Mucosa of gallbladder (tissue), 1 donor: ENCODE measurements around the gene DPEP2. TPM values are rescaled to one million over a fixed set of nuclear protein-coding genes. Genes with fewer than 3 reads are reported as not detected.
"Not testable (repeated sequence)": the region's sequence is repeated elsewhere in the genome, so short reads cannot be mapped to it uniquely, and the experiment has no call there.

ENCODE experiments used
- DNase-seq: peaks from one replicate; pipeline ENCODE4 v3.0.0-alpha.2; 2020; ENCODE audit warnings: low spot score
- total RNA-seq: library from RNA; stranded (reverse); gene quantifications from one replicate; pipeline ENCODE4 v1.2.1, GENCODE V29; 2021
- donor health status: DM: no; HTN: no; CAD: no.

DPEP2 gene
- total RNA-seq, 1 donor from 2014 or later = 3.4 TPM

DNA sequence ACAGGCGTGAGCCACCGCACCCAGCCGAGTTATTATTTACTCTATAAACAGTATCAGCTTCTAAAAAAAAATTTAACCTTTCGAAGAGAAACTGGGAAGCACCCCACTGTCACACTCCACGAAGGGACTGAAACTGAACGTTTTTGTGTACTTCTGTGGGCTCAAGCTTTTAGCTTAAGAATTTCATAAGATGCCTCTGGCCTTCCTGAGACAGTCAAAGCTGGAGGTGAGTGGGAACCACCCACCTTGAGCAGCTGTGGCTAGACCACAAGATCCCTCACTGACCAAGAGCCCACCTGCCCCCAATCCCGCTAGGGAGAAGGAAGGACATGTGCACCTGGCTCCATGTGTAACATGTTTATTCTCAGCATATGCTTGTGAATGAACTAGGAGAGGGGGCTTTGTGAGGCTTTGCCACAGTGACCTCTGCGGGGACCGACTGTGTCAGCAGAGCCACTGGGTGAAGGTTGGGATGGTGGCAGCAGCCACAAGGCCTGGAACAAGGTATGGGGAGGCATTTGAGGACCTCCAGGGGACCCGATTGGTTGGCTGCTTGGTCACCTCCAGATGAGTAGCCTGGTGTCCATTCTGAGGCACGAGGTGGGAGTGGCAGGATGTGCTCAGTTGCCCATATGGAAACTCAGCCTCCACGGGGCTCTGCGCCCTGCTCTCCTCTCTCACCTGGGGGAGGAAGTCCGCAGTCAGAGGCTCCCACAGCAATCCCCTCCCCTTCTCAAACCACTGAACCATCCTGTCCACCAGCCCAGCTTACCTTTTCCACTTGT, 23.8 kb downstream of the DPEP2 start:
- DNase-seq = no peak

DNA sequence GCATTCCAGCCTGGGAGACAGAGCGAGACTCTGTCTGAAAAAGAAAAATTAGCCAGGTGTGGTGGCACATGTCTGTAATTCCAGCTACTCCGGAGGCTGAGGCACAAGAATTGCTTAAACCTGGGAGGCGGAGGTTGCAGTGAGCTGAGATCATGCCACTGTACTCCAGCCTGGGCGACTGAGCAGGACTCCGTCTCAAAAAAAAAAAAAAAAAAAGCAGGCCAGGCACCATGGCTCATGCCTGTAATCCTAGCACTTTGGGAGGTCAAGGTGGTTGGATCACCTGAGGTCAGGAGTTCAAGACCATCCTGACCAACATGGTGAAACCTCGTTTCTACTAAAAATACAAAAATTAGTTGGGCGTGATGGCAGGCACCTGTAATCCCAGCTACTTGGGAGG, 27.0 kb downstream of the DPEP2 start:
- not testable (repeated sequence) for DNase-seq

DNA sequence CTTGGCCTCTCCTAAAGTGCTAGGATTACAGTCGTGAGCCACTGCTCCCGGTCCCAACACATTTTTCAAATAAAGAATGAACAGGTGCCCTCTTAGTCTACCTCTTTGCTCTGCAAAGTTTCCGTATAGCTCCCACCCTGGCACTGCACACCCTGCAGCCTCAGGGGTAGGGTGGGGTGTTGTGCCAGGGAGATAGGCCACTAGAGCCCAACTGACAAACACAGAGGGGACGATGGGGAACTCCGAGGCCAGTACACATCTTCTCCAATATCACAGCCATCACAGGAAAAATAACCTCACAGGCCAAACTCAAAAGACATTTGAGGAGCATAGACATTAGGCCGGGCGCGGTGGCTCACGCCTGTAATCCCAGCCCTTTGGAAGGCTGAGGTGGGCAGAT, 28.2 kb downstream of the DPEP2 start:
- DNase-seq = no peak

DNA sequence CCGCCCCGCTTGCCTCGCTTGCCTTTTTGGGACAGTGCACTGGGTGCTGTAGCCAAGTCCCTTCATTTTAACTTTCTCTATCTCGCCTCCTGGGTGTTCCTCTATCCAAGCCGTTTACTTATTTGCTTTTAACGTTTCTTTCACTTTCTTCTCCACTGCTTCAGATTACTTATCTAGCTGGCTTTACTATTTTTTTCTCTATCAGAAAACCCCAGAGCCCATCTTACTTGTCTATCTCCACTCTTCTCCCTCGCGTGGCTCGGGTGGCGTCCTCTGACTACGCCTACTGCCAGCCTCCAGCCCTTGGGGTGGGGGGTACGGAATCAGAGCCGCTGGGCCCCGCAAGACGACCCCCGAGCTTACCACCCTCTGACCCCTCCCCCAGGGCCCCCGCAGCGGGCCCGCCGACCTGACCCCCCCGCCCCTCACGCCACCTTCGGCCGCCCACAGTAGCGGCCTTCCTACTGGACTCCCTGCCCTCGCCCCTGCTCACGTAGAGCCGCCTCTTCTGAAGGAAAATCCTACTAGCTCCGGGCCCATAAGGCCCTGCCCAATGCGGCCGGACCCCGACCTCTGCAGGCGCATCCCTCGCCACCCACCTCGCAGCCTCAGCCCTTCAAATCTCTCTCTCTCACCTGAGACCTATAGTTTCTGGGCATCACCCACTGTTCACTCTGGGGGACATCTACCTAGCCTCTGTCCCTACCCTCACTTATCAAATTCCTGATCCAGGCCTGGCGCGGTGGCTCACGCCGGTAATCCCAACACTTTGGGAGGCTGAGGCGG, 29.8 kb downstream of the DPEP2 start:
- DNase-seq = no peak

DNA sequence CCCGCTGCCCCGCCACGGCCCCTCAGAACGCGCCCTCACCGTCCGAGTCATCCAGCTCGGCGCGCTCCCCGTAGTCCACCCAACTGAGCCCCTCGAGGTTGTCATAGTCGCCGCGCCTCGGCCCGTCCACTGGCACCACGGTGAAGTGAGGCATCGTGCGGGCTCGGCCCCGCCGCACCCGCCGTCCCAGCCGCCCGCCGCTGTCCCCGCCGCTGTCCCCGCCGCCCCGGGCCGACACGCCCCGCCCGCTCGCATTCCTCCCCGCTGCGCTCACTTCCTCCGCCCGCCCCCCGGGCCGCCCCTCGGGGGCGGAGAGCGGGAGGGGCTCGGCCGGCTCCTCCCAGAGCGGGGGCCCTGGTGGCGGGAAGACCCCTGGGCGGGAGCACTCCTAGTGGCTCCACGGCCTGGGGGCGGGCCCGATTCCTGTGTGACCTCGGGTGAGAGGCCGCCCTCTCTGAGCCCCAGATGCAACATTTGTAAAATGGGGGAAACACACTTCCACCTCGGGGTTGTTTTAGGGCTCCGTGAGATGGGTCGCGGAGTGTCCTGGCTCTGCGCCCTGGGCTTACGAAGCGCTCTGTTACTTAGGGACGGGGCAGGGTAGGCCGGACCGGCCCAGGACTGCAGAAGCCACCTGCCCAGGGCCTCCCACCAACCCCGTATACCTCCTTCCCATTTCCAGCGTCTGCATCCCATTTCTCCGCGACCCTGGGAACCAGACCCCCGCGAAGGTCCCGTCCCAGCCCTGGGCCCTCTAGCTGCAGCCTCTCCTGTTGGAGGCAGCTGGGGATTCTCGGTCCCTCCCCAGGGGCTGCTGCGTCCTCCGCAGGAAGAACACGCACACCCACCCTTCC, 30.7 kb downstream of the DPEP2 start, which contains the start of gene SLC12A4:
Gene SLC12A4 (minus strand): TSS at position 238 of the 854 bp plus-strand sequence. CDS start 84 bp downstream, at position 154.
- peak; percentile 71 for DNase-seq

DNA sequence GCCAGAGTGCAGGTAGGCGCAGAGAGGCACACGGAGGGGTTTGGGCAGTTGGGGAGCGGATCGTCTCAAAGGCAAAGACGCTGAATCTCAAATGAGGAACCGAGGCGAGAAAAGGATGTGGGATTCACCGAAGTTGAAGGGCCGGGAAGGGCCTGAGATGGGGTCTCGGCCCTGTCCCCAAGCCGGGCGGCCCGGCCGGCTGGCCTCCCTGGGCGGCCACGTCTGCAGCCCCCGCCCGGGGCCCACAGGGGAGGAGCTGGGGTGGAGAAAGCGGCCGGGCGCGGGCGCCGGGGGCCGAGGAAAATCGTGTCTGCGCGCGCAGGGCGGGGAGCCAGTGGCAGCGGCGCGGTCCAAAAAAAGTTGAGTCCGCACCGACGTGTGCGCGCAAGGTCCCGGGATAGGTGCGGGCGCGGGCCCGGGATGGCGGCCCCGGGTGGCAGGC, 31.3 kb downstream of the DPEP2 start:
- no peak for DNase-seq

DNA sequence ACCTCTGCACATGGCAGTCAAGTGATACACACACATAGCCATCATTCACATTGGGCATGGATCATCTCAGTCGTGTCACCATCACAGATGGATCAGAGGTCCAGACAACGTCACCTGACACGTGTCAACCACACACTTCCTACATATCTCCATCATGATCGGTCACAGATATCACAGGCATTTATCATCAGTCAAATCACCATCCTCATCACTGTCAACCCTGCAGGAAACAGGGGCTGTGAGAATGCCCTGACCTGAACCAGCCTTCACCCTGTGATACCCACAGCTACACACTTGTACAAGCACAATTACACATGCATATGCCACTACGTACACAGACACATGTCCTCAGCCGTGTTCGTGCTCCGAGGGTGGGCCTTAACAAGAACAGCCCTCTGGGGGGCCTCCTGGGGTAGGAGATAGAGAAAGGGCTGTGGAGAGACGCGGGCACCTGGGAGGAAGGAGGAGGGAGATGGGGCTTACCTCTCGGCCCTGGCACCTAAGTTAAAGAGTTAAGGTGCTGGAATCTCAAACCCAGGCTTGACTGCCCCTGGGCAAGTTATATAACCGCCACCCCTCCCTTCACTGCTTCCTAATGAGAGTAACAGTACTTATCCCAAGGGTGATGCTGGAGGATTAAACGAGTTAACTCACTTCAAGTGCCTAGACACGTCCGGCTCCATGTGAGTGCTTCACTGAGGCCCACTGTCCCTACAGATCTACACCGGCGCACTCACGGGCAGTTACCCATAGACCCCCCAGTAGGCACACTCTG, 31.9 kb downstream of the DPEP2 start:
- no peak for DNase-seq

DNA sequence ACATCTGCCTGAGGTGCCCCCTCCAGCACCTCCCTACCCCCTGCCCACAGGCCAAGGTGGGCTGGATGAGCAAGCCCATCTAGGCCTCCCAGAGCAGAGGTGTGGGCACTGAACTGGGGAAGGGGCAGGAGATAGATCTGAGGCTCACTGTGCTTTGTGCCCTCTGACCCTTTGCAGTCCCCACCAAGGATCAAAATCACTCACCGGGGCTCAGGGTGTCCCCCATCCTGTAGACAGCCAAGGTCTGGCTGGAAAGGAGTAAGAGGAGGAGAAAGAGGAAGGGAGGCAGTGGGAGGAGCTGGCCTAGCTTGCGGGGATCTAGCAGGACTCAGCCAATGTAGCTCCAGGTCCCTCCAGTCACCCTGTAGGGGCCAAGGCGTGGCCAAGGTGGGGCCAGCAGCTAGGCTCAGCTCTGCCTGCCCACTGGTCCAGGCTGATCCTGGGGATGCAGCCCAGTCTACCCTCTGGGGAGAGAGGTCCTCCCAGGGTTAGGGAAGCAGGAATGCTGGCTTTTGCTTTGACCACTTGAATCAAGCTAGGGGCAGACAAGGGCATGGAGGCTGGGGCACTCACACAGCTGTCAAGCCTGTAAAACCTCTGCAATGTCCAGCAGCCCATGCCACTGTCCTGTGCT, 32.6 kb downstream of the DPEP2 start:
- DNase-seq = no peak

DNA sequence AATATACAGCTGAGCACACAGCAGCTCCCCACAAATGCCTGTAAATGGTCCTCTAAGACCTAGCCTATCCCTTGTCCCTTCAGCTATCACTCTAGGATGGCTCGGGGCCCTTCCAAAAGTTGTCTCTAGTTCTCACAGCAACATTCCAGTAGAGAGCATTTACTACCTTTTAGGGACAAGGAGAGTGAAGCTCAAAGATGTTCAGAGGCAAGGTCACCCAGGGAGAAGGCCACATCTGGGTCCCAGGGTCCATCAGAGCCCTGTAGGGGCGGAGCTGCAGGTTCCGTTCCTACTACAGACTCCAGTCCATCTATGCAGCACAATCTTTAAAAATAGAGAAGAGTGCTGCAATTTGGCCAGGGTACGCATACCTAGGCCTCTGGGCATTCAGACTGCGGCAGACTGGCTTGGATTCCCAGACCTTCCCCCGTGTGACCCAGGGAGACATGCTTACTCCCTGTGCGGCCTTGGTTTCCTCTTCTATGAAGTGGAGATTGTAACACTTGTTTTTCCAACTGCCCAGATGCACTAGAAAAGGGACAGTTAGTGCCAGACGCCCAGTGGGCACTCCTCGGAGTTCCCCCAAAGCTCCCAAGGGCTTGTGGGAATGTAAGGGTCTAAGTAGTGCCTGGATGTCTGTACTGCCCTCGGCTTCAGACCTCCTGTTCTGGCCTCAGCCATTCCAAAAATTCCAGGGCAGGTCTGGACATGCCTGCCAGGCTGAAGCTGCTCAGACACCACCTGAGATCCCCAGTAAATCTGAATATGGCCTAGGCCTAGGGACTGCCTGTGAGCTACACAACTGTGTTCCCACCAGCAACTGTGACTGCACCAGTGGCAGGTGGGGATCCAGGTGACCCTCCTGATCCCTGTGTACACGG, 33.4 kb downstream of the DPEP2 start:
- no peak for DNase-seq

DNA sequence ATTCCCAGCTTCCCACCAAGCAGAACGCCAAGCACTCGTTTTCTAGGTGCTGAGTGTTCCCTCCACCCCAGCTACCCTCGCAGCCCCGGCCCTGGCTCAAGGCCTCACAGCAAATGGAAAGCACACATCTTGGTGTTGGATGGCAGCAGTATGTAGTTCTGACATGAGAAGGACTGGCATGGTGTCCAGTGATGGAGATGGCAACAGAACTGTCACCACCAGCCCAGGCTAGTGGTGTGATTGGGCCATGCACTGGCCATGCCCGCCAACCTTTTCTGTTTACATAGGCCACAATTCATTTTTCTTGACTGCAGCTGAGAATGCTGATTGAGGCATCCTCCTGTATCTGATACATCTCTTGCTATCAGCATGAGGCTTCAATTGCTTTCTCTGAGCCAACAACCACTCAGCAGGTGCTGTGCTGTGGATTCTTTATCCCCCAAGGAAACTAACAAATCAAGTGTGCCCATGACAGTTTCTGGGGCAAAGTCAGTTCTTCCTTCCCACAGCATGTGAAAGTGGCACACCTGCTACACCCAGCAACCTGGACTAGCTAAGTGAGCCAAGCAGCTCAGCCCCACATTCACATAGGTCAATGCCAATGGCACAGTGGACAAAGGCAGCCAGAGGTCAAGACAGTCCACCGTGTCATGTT, 34.7 kb downstream of the DPEP2 start:
- DNase-seq = no peak

DNA sequence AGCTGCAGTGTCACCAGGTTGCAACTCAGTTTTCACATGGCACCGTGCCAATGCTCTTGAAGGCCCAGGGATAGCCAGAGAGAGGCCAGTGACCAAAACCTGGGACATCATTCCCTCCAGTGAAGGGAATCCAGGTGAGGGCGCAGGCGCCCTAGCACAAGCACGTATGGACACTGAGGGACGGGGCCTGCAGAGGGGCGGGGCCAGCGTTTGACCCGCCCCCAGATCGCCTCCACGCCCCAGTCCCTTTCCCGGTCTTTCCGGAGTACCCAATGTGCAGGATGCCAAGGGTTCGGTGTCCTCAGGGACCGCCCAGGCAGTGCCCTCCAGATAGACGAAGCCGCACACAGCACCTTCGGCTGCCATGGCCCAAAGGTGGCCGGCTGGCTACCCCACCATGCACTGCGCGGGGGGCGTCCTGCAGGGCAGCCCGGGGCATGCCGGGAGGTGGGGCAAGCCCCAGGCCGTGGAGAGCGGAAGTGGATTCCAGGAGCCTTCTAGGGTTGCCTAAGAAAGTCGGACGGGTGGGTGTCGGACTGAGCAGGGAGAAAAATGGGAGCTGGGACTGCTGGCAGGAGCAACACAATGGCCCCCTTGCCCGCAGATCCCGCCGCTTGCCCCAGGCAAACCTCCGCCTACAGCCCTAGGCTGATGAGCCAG, 35.5 kb downstream of the DPEP2 start:
- DNase-seq = no peak

DNA sequence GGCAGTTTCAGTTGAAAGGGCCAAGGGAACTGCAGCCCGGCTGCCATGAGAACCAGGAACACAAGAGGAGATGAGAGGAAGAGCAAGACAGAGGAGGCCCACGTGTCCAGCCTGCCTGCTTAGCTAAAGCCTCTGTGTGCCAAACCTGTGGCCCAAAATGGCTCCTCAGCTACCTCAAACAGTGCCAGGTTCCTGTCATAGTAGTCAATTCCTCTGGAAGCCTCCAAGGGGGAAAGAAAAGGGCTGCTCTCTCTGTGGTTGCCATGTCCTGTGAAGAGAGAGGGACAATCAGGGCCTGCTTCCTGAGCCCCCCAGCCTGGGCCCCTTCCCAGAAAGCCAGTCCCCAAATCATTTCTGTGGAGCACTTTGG, 36.0 kb downstream of the DPEP2 start:
- no peak for DNase-seq

DNA sequence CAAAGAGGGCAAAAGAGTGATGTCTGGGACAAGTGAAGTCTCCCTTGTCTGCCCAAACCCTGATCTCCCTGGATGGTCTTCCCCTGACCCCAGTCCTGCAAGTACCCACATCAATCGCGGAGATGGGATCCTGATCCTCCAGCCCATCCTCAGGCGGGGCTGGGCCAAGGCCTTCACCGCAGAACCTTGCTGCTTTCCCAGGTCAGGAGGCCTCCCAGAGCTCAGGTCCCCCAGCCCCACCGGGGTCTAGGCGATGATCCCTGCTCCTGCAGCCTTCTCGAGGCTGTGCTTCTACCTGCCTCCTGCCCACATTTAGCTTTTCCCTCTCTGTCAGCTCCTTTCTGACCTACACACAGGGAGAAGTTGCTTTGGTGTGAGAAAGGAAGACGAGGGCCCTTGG, 37.1 kb downstream of the DPEP2 start:
- DNase-seq = no peak

DNA sequence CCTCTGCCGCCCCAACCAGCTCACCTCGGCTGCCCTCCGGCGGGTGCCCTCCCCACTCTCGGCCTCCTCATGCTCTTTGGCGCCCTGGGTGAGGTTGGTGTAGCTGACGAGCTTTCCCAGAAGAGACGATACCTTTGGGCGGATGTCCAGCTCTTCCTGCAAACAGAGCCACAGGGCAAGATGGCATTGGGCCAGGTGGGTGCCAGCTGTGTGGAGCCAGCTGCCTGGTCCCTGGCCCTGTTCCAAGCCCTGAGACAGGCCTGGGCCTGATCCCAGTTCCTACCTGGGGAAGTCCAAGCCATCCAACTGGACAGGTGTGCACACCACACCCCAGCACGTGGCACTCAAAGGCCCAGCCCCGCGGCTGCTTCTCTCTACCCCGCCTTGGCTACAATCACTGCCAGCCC, 37.7 kb downstream of the DPEP2 start:
- peak; percentile 73 for DNase-seq

DNA sequence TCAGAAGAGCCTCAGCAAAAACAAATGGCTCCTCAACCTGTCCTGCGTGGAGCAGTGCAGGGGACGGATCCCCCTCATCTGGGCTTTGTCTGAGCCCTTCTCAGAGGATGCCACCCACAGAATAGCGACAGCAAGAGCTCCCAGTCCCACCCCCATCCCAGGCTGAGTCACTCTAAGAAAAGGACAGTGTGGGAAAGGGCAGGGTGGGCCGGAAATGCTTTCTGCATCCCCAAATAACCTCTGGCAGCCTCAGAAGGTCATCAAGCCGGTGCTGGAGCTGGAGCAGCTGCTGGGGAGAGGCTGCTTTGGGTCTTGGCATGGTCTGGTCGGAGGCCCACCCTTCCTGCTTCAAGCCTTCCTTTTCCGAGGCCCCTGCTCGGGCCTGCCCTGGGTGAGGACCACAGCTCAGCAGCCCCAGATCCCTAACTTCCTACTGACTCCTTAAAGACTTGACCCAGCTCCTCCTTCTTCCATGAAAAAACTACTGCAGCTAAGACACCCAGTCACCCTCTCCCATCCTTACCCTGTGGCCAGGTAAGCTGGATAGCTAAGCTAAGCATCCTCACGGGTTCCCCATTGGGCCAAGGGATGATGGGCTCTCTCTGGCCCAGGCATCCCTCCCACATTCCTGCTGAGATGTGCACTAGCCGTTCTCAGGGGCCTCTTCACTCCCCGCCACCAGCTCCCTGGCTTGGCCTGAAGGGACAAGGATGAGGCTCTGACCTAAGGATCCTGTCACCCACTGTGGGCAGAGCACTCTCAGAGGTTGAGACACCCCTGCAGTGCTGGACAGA, 39.6 kb downstream of the DPEP2 start:
- no peak for DNase-seq

DNA sequence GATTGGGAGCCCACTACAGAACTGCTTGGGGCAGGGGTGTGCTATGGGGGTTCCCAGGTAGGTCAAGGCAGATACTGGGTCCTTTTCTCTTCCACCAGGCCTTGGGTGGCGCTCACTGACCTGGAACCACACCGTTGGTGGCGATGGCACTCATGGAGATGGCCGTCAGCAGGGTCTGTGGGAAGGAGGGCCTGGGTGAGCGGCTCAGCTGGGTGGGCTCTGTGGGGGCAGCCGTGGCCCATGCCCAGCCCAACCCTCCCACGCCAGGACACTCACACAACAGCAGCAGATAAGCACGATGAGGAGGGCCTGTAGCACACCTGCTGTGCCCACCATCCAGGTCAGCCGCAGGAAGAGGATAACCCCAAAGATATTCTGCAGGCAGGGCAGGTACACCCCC, 41.7 kb downstream of the DPEP2 start:
- no peak for DNase-seq

DNA sequence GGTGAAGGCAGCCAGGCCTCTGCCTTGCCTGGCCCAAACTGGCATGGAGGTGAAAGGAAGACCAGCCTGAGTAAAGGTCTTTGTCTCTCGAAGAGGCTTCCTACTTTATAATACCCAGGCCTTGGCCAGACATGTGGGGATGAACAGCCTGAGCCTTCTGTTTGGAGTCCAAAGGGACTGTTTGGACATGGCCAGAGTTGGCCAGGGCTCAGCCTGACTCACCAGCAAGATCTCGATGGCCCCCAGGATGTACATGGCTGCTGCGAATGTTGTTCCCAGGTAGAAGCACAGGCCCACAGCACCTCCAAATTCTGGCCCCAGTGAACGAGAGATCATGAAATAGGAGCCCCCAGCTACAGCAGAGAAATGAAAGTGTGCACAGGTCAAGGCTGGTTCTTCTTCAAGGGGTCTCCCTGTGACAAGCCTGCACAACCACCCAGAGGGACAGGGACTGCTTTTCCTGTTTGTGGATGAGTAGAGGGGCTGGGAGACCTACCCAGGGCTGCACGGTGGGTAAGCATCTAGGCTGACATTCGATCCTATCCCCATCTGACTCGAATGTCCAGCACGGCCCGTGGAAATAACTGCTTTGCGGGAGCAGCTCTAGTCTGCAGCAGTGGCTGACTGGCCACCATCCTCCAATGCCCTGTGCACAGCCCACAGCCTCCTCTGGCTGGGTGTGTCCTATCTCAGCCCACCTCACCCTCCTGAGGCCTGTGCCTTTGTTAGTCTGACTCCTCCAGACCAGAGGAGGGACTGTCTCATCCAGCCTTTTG, 44.7 kb downstream of the DPEP2 start:
- DNase-seq = no peak
